SU-DHL-6 (cell line): Measurements from ENCODE around the gene ADGRF4.

Experiments
- CTCF ChIP-seq: fragments of 200-600 bp; sonication (generic); IDR thresholded peaks from one replicate; pipeline ENCODE4 v1.5.1; 2017; ENCODE audit warnings: antibody characterized with exemption, mild to moderate bottlenecking, low read length, moderate library complexity; ENCODE audit not compliant: insufficient read depth, poor library complexity, severe bottlenecking
- EZH2phosphoT487 ChIP-seq: fragments of 200-600 bp; sonication (generic), shearing (Covaris generic); conservative IDR thresholded peaks from 2 replicates; pipeline ENCODE4 v1.6.1; 2018; ENCODE audit warnings: mild to moderate bottlenecking, antibody characterized with exemption, low read length, moderate library complexity, mixed read lengths

- TF ChIP-seq CTCF (no peak), EZH2phosphoT487 (no peak)
Observed at GRCh38 chr6:47677381-47678100, 20.8 kb upstream of the ADGRF4 start.
